Heart right ventricle (tissue), 16 donors: ENCODE measurements around the gene PKIG. TPM values are rescaled to one million over a fixed set of nuclear protein-coding genes. Genes with fewer than 3 reads are reported as not detected.
"Not testable (repeated sequence)": the region's sequence is repeated elsewhere in the genome, so short reads cannot be mapped to it uniquely, and the experiment has no call there.

Source experiments
- ATAC-seq, 8 donors: fragments of 200-7000 bp; cut with Tn5 transposase; one replicate each; pipeline ENCODE4 v1.9.1; 2020; ENCODE audit warnings: mild to moderate bottlenecking in 8 of 8, moderate library complexity in 8 of 8, moderate number of reproducible peaks in 1 of 8
- DNase-seq, 2 donors: peaks; one replicate each; pipeline ENCODE4 v3.0.0-alpha.2; 2020
- H3K27ac ChIP-seq, 10 donors: fragments of 200-600 bp; sonication (generic) in 2 of 10; one replicate each; pipeline versions ENCODE4 v1.5.0 to v1.8.0; 2020 to 2022; ENCODE audit warnings: mild to moderate bottlenecking in 3 of 10
- H3K27me3 ChIP-seq, 7 donors: fragments of 200-600 bp; one replicate each; pipeline ENCODE4 v1.8.0; 2021 to 2022; ENCODE audit warnings: mild to moderate bottlenecking in 2 of 7
- H3K36me3 ChIP-seq, 9 donors: fragments of 200-600 bp; sonication (generic) in 1 of 9; one replicate each; pipeline versions ENCODE4 v1.5.0 to v1.8.0; 2020 to 2022; ENCODE audit warnings: mild to moderate bottlenecking in 2 of 9
- H3K4me1 ChIP-seq, 9 donors: fragments of 200-600 bp; sonication (generic) in 1 of 9; one replicate each; pipeline versions ENCODE4 v1.5.0 to v1.8.0; 2020 to 2022; ENCODE audit warnings: mild to moderate bottlenecking in 4 of 9
- H3K4me3 ChIP-seq, 10 donors: fragments of 200-600 bp; sonication (generic) in 2 of 10; one replicate each; pipeline versions ENCODE4 v1.5.0 to v1.8.0; 2020 to 2022; ENCODE audit warnings: mild to moderate bottlenecking in 7 of 10, moderate library complexity in 2 of 10
- H3K9me3 ChIP-seq, 11 donors: fragments of 200-600 bp in 10 of 11; sonication (generic) in 2 of 11; one replicate each; pipeline versions ENCODE4 v1.5.0 to v1.8.0; 2013 to 2022; ENCODE audit warnings: mild to moderate bottlenecking in 2 of 11, control low read depth in 1 of 11, moderate library complexity in 1 of 11
- CTCF ChIP-seq, 9 donors: fragments of 200-600 bp; sonication (generic) in 2 of 9; IDR thresholded peaks; one replicate each; pipeline versions ENCODE4 v1.5.0 to v1.8.0; 2021 to 2022; ENCODE audit warnings: antibody characterized with exemption in 9 of 9, mild to moderate bottlenecking in 5 of 9, moderate library complexity in 1 of 9
- WGBS, 2 donors: extraction: QIAGEN DNeasy Blood & Tissue Kit; methylation state at CpG; one replicate each; pipeline ENCODE4 v1.1.7; 2013; ENCODE audit warnings: inconsistent platforms in 1 of 2; 5-methylcytosine and 5-hydroxymethylcytosine counted together
- intact Hi-C, 10 donors: fragments of 100-400 bp; cut with DNase I; formaldehyde crosslinking; loops; one replicate each; pipeline versions ENCODE4 v1.11.1 to v1.14.2; 2022
- polyA plus RNA-seq, 2 donors: library from polyadenylated mRNA; stranded (reverse); fragments of 200-250 nt; gene quantifications; one replicate each; pipeline ENCODE4 v1.2.3, GENCODE V29; 2013
- total RNA-seq, 10 donors: library from RNA; stranded (reverse); fragmentation: NEBNext Ultra II Directional in 3 of 10; extraction: Animal tissue kit (Norgen Biotek cat#: 25700) in 3 of 10; gene quantifications; one replicate each; pipeline versions ENCODE4 v1.2.1 to v1.2.4, GENCODE V29; 2021 to 2023
- donor health status: Arrhythmogenic right ventricular cardiomyopathy.
- donor health status: ischemic (EF 13 %, LVEDD 7.1; RV severe dilation, severe dysfunction).
- donor health status: healthy with polysubstance abuse.
- donor health status: DM: no; HTN: yes; CAD: no.
- donor health status: DM: no; HTN: no; CAD: no.
- donor health status: ischemic (EF 25% LVEDD 6.9; RV normal size, moderate dysfunction).
- donor health status: ischemic (EF 25% LVEDD 5.7; RV mildly dilated, moderate dysfunction).
- donor health status: healthy.
- donor health status: DM: yes; HTN: yes; CAD: no.
- donor health status: Ischemic cardiomyopathy.
- donor health status: ischemic (EF 35%, LVEDD 5.7; RV mildly dilated, moderate dysfunction).
- donor health status: nonischemic (EF 11% LVEDD 7.7; RV severe dilation, severe dysfunction).
- donor health status: DM: yes; HTN: yes; CAD: no.
- donor health status: PGD.
- donor health status: ischemic (EF 29% LVEDD 5.4; RV normal size, mild dysfunction).
- donor health status: nonischemic (EF 23%, LVEDD 6.1; RV moderate dilation, normal function).

PKIG gene
- total and polyA plus RNA-seq, 12 donors, result 155 to 342 (median 210) TPM

GRCh38 chr20:44651684-44652423, 69.5 kb downstream of the PKIG start, which contains the start of gene ADA:
TSS of gene ADA (minus strand) at chr20:44651699. CDS start at chr20:44651607, 92 bp downstream.
- peak; percentile 64 to 94 (median 84) for ATAC-seq
- H3K4me3 ChIP-seq, result peak within 1 kb of the TSS; percentile 59 to 91 (median 83)
- peak within 1 kb of the TSS; percentile 77 to 94 (median 86) for H3K27ac ChIP-seq
- intact Hi-C loops, result loop anchor here in 1 of 10 donors (2.0 kb wide), 1 partner anchor 39 kb away; no protein-coding TSS in a partner anchor
- WGBS, 2 donors, result 1% methylated on average over 59 to 68 of the region's 68 CpGs
- H3K36me3 ChIP-seq, result peaks cover 0 to 11% (median 0%) of the 10 kb centered on the region in 9 donors
- H3K9me3 ChIP-seq, result no peaks in the 10 kb centered on the region
- TF ChIP-seq CTCF (IDR thresholded peaks at IDR 0.05), result peak in 1 of 9 donors; percentile 7
- H3K4me1 ChIP-seq, result peaks cover 9 to 53% (median 37%) of the 10 kb centered on the region in 9 donors
- H3K27me3 ChIP-seq, result no peaks in the 10 kb centered on the region
- DNase-seq, result peak; percentile 77 to 79

GRCh38 chr20:44653546-44653945, 71.2 kb downstream of the PKIG start:
- DNase-seq, result no peak
- Histone ChIP-seq H3K36me3 (no peaks in the 10 kb centered on the region), H3K9me3 (peaks cover 0 to 5% (median 0%) of the 10 kb centered on the region in 11 donors), H3K27me3 (no peaks in the 10 kb centered on the region), H3K27ac (peak overlapping the region in 1 of 10 donors; percentile 93), H3K4me1 (peaks cover 6 to 38% (median 29%) of the 10 kb centered on the region in 9 donors), H3K4me3 (no peak overlapping the region)
- intact Hi-C loops, result no loop called here
- WGBS, 2 donors, result 85% methylated on average over 2 of the region's 2 CpGs
- no peak for TF ChIP-seq CTCF (IDR thresholded peaks at IDR 0.05)
- ATAC-seq, result no peak

- peaks cover 5 to 31% (median 24%) of the 10 kb centered on the region in 9 donors for H3K4me1 ChIP-seq
- intact Hi-C loops, H3K27ac ChIP-seq, H3K4me3 ChIP-seq, ATAC-seq, H3K27me3 ChIP-seq, H3K36me3 ChIP-seq, H3K9me3 ChIP-seq, DNase-seq: not testable (repeated sequence)
- 98% methylated on average over 5 of the region's 5 CpGs for WGBS, 2 donors
These were observed 71.8 kb downstream of the PKIG start for GRCh38 chr20:44654210-44654609.

- 42 to 54% methylated on average over 3 of the region's 3 CpGs for WGBS, 2 donors
- Histone ChIP-seq H3K4me1 (peaks cover 0 to 15% (median 6%) of the 10 kb centered on the region in 9 donors), H3K36me3 (no peaks in the 10 kb centered on the region), H3K27ac (no peak overlapping the region), H3K27me3 (no peaks in the 10 kb centered on the region), H3K9me3 (peaks cover 0 to 6% (median 0%) of the 10 kb centered on the region in 11 donors), H3K4me3 (no peak overlapping the region)
- intact Hi-C loops, result no loop called here
- DNase-seq (no peak), ATAC-seq (no peak)
- no peak for TF ChIP-seq CTCF (IDR thresholded peaks at IDR 0.05)
These were observed 74.1 kb downstream of the PKIG start for GRCh38 chr20:44656448-44656847.

GRCh38 chr20:44657875-44658274, 75.5 kb downstream of the PKIG start:
- TF ChIP-seq CTCF (IDR thresholded peaks at IDR 0.05), result no peak
- no peaks in the 10 kb centered on the region for H3K36me3 ChIP-seq
- peaks cover 0 to 8% (median 6%) of the 10 kb centered on the region in 9 donors for H3K4me1 ChIP-seq
- intact Hi-C loops, result no loop called here
- H3K27me3 ChIP-seq, result no peaks in the 10 kb centered on the region
- H3K27ac ChIP-seq, result no peak overlapping the region
- peaks cover 0 to 6% (median 0%) of the 10 kb centered on the region in 11 donors for H3K9me3 ChIP-seq
- ATAC-seq (no peak), DNase-seq (no peak)
- WGBS, 2 donors, result 95 to 96% methylated on average over 2 of the region's 2 CpGs
- no peak overlapping the region for H3K4me3 ChIP-seq
